LNCaP clone FGC (cell line): Measurements from ENCODE around the gene CTNNBL1.

Source experiments
- DNase-seq: peaks from one replicate; pipeline ENCODE4 v3.0.0-alpha.2; 2011; ENCODE audit warnings: low read depth
- H3K4me3 ChIP-seq: 2 replicates; pipeline ENCODE4 v1.5.1; 2011; ENCODE audit warnings: mild to moderate bottlenecking, low read depth, low read length, control low read depth
- TF ChIP-seq, protein P1 (sequence below): IDR thresholded peaks from 2 replicates; pipeline ENCODE4 v1.5.1; 2012; ENCODE audit warnings: mild to moderate bottlenecking; ENCODE audit not compliant: control insufficient read depth, insufficient read depth; ENCODE audit errors: extremely low read depth

CTNNBL1 gene

GRCh38 chr20:37725165-37725564 lies 31.3 kb downstream of the CTNNBL1 start:
- no peak overlapping the region for H3K4me3 ChIP-seq
- no peak for DNase-seq
- TF ChIP-seq, protein P1, sequence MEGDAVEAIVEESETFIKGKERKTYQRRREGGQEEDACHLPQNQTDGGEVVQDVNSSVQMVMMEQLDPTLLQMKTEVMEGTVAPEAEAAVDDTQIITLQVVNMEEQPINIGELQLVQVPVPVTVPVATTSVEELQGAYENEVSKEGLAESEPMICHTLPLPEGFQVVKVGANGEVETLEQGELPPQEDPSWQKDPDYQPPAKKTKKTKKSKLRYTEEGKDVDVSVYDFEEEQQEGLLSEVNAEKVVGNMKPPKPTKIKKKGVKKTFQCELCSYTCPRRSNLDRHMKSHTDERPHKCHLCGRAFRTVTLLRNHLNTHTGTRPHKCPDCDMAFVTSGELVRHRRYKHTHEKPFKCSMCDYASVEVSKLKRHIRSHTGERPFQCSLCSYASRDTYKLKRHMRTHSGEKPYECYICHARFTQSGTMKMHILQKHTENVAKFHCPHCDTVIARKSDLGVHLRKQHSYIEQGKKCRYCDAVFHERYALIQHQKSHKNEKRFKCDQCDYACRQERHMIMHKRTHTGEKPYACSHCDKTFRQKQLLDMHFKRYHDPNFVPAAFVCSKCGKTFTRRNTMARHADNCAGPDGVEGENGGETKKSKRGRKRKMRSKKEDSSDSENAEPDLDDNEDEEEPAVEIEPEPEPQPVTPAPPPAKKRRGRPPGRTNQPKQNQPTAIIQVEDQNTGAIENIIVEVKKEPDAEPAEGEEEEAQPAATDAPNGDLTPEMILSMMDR: no peak

- H3K4me3 ChIP-seq: no peak overlapping the region
- TF ChIP-seq, protein P1: no peak
- no peak for DNase-seq
Measured at GRCh38 chr20:37725855-37726254, 32.0 kb downstream of the CTNNBL1 start.

- no peak overlapping the region for H3K4me3 ChIP-seq
- TF ChIP-seq, protein P1: no peak
- no peak for DNase-seq
Measured at GRCh38 chr20:37726321-37726720, 32.5 kb downstream of the CTNNBL1 start.

GRCh38 chr20:37726971-37727956 lies 33.4 kb downstream of the CTNNBL1 start:
- DNase-seq: no peak
- no peak overlapping the region for H3K4me3 ChIP-seq
- TF ChIP-seq, protein P1: no peak

DNA sequence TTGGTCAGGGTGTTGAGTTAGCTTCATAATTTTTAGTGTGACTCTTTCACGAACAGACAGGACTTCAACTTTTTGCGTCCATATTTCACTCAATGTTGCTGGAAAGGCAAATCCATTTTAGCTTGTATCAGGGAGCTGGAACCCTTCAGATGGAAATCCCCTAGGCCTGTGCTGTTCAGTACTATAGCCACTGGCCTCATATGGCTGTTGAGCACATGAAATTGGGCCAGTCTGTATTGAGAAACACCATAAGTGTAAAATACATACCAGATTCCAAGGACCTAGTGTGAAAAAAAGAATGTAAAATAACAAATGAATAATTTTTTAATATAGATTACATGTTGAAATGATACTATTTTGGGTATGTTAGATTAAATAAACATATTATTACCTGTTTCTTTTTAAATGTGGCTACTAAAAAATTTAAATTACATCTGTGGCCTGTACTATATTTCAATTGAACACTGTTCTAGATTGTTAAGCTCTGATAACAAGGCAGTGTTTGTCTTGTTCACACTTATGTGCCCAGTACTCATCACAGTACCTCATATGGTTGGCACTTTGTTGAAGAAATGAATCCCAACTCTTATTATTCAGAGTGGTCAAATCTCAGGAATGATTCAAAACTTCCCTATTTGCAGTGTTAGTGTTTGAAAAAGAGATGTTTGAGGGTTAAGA lies 34.3 kb downstream of the CTNNBL1 start:
- TF ChIP-seq, protein P1: no peak
- H3K4me3 ChIP-seq: no peak overlapping the region
- no peak for DNase-seq

DNA sequence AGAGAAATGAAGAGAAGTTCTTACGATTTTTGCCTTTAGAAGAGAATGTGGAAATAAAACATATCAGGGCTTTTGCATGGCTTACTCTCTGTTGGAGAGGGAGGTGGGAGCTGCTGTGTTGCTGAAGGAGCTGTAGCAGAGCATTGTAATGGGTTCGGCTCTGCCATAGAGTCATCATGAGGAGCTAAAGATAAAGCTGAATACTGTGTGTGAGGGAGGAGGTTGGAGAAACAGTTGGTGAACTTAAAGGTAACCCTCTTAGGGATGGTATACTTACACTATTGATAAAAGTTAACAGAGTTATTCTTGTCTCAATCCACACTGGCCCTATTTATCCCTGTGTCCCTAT lies 34.8 kb downstream of the CTNNBL1 start:
- H3K4me3 ChIP-seq: no peak overlapping the region
- no peak for DNase-seq
- TF ChIP-seq, protein P1: no peak
